PFSK-1 (cell line): ENCODE measurements around the gene CAVIN4. TPM values are rescaled to one million over a fixed set of nuclear protein-coding genes. Genes with fewer than 3 reads are reported as not detected.

Experiments used
- FOXP2 ChIP-seq: optimal IDR thresholded peaks from 2 replicates; pipeline ENCODE3; 2011; ENCODE audit warnings: borderline replicate concordance, control low read depth, inconsistent platforms; ENCODE audit not compliant: insufficient read depth; ENCODE audit errors: extremely low read length, extremely low read depth
- POLR2AphosphoS5 ChIP-seq: IDR thresholded peaks from 2 replicates; pipeline ENCODE4 v1.6.1; 2012; ENCODE audit warnings: low read depth, mild to moderate bottlenecking, control low read depth, low read length, moderate library complexity
- SIN3A ChIP-seq: IDR thresholded peaks from 2 replicates; pipeline ENCODE4 v1.6.1; 2012; ENCODE audit warnings: mild to moderate bottlenecking, low read length, moderate library complexity, borderline replicate concordance; ENCODE audit not compliant: insufficient read depth
- TAF1 ChIP-seq: IDR thresholded peaks from 2 replicates; pipeline ENCODE4 v1.6.1; 2012; ENCODE audit warnings: low read length, control low read depth, borderline replicate concordance; ENCODE audit not compliant: insufficient read depth
- polyA plus RNA-seq: library from polyadenylated mRNA; unstranded; fragments of >200 nt; gene quantifications from one replicate; pipeline ENCODE4 v1.2.1, GENCODE V29; 2012; ENCODE audit warnings: low read depth, missing spikeins; ENCODE audit not compliant: insufficient read length
- TF ChIP-seq, protein P1 (sequence below), 2 experiments: IDR thresholded peaks; 2 replicates each; pipeline versions ENCODE4 v1.6.1 to v1.8.0; 2011 to 2012; ENCODE audit warnings: low read depth in 2 of 2, low read length in 2 of 2, control low read depth in 1 of 2, inconsistent platforms in 1 of 2, mild to moderate bottlenecking in 1 of 2, moderate library complexity in 1 of 2; ENCODE audit not compliant: insufficient read depth in 1 of 2

CAVIN4 gene, protein sequence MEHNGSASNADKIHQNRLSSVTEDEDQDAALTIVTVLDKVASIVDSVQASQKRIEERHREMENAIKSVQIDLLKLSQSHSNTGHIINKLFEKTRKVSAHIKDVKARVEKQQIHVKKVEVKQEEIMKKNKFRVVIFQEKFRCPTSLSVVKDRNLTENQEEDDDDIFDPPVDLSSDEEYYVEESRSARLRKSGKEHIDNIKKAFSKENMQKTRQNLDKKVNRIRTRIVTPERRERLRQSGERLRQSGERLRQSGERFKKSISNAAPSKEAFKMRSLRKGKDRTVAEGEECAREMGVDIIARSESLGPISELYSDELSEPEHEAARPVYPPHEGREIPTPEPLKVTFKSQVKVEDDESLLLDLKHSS
- 0.31 TPM for polyA plus RNA-seq

DNA sequence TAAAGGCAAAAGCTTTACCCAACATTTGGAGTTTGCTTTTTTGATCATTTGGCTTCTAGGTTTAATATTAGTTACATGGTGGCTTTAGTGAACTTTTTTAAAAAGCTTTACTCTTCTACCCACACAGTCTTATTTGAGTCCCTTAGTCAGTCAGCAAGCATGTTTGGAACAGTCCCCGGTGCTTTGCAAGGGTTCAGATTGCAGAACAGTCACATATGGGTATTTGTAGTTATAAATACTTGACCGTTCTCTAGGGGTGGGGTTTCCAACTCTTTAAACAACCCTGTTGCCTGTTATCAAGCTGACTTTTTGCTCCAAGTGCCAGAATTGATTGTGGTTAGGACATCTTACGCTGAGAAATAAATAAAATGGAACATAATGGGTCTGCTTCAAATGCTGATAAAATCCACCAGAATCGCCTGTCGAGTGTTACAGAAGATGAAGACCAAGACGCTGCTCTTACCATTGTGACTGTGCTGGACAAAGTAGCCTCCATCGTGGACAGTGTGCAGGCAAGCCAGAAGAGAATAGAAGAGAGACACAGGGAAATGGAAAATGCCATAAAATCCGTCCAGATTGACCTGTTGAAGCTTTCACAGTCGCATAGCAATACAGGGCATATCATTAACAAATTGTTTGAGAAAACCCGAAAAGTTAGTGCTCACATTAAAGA is at the start of gene CAVIN4:
CAVIN4 (plus strand) TSS at position 304 of the 673 bp plus-strand sequence; CDS start at position 369, 65 bp downstream.
- TF ChIP-seq TAF1 (no peak), FOXP2 (no peak), SIN3A (no peak), POLR2AphosphoS5 (no peak)
- TF ChIP-seq, protein P1, sequence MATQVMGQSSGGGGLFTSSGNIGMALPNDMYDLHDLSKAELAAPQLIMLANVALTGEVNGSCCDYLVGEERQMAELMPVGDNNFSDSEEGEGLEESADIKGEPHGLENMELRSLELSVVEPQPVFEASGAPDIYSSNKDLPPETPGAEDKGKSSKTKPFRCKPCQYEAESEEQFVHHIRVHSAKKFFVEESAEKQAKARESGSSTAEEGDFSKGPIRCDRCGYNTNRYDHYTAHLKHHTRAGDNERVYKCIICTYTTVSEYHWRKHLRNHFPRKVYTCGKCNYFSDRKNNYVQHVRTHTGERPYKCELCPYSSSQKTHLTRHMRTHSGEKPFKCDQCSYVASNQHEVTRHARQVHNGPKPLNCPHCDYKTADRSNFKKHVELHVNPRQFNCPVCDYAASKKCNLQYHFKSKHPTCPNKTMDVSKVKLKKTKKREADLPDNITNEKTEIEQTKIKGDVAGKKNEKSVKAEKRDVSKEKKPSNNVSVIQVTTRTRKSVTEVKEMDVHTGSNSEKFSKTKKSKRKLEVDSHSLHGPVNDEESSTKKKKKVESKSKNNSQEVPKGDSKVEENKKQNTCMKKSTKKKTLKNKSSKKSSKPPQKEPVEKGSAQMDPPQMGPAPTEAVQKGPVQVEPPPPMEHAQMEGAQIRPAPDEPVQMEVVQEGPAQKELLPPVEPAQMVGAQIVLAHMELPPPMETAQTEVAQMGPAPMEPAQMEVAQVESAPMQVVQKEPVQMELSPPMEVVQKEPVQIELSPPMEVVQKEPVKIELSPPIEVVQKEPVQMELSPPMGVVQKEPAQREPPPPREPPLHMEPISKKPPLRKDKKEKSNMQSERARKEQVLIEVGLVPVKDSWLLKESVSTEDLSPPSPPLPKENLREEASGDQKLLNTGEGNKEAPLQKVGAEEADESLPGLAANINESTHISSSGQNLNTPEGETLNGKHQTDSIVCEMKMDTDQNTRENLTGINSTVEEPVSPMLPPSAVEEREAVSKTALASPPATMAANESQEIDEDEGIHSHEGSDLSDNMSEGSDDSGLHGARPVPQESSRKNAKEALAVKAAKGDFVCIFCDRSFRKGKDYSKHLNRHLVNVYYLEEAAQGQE (IDR thresholded peaks at IDR 0.05; ENCODE audit: insufficient read depth in 1 of 2, low read depth in 2 of 2, low read length in 2 of 2) = no peak

DNA sequence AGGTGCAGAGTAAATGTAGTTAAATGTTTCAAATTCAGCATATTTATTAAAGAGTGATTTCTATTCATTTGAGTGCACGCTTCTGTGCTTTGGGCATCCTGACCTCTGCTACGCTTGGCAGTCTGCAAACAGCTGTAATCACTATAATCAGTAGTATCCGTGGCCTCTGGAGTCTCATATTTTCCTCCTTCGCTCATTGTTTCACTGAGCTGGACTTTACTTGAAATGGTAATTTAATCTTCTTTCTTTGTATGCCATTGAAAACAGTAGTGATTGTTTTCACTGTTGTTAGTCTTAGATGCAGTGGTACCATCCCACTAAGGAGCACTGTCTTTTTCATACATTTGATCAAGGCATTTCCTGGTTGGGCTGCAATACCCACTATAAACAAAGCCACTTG is 43.5 kb upstream of the CAVIN4 start:
- TF ChIP-seq FOXP2 = no peak

DNA sequence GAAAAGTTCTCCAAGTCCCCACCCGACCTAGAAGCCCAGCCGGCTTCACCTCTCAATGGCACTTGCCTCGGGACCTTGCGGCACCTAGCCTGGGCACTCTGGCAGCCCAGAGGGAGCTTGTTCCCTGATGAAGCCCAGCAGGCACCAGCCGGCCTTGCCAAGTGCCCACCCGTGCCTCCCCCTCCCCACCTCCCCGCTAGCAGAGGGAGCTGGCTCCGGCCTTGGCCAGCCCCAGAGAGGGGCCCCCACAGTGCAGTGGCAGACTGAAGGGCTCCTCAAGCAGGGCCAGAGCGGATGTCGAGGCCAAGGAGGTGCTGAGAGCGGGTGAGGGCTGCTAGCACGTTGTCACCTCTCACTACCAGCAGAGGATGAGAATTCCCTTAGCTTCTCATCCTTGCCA is 37.6 kb upstream of the CAVIN4 start:
- TF ChIP-seq TAF1 = no peak
- no peak for TF ChIP-seq POLR2AphosphoS5
- TF ChIP-seq, protein P1 (IDR thresholded peaks at IDR 0.05; ENCODE audit: insufficient read depth in 1 of 2, low read depth in 2 of 2, low read length in 2 of 2) = no peak
- no peak for TF ChIP-seq FOXP2
- TF ChIP-seq SIN3A = no peak

DNA sequence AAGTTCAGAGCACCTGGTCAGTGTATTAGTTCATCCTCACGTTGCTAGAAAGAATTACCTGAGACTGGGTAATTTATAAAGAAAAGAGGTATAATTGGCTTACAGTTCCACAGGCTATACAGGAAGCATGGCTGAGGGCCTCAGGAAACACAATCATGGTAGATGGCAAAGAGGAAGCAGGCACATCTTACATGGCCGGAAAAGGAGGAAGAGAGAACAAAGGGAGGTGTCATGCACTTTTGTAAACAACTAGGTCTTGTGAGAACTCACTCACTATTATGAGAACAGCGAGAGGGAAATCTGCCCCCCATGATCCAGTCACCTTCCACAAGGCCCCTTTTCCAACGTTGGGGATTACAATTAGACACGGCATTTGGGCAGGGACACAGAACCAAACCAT is 28.8 kb upstream of the CAVIN4 start:
- TF ChIP-seq TAF1 (no peak), FOXP2 (no peak), SIN3A (no peak), POLR2AphosphoS5 (no peak)
- TF ChIP-seq, protein P1 (IDR thresholded peaks at IDR 0.05; ENCODE audit: insufficient read depth in 1 of 2, low read depth in 2 of 2, low read length in 2 of 2) = no peak

DNA sequence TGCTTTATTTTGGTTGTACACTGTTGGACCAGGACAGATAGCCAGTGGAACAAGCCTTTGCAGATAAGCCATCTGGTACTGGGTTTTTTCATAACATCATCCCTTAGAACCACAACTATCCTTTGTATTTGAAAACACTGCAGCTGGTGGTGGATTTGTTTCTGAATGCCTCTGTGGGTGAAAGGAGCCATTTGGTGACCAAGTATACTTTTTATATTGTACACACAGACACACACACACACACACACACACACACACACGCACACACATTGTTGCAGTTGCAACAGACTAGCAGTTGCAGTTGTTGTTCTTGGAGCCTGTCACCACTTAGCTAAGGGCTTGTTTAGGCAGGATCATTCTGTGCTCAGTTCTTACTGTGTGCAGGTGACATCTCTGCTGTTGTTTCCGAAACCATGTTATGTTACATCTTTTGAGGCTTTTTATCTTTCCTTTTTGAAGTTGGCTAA is 22.9 kb upstream of the CAVIN4 start:
- TF ChIP-seq, protein P1 (IDR thresholded peaks at IDR 0.05; ENCODE audit: insufficient read depth in 1 of 2, low read depth in 2 of 2, low read length in 2 of 2) = no peak
- TF ChIP-seq SIN3A = no peak
- no peak for TF ChIP-seq FOXP2
- no peak for TF ChIP-seq POLR2AphosphoS5
- TF ChIP-seq TAF1 = no peak
